Endothelial cell of umbilical vein (primary cell): Measurements from ENCODE around the gene ZNF827. TPM values are rescaled to one million over a fixed set of nuclear protein-coding genes. Genes with fewer than 3 reads are reported as not detected.

Experiments
- BruUV-seq: library from RNA; stranded (reverse); fragments of 400-500 nt; replicated peaks from 2 replicates; lab custom pipeline; 2021; lab: Mats Ljungman, UMichigan
- CTCF ChIA-PET: fragments of 300-600, 350-600 bp; sonication (Branson Sonifier 250); formaldehyde crosslinking; loops from one replicate; lab custom pipeline; 2021; ENCODE audit warnings: antibody characterized with exemption, inconsistent platforms; lab: Charles Lee
- POLR2A ChIA-PET: fragments of 300-600, 350-600 bp; sonication (Branson Sonifier 250); formaldehyde crosslinking; loops from one replicate; lab custom pipeline; 2021; ENCODE audit warnings: antibody characterized with exemption, inconsistent platforms; lab: Charles Lee
- DNase-seq: peaks from one replicate; pipeline ENCODE4 v3.0.0-alpha.2; 2011; ENCODE audit warnings: low read depth, low spot score
- FAIRE-seq: peaks from 2 replicates; lab custom pipeline; 2011; peaks lifted over from hg19 to GRCh38; lab: Jason Lieb, UNC
- H2AFZ ChIP-seq: 2 replicates; pipeline ENCODE4 v1.6.0; 2012; ENCODE audit warnings: low read depth, low read length, control low read depth, inconsistent platforms
- H3K27ac ChIP-seq: 2 replicates; pipeline ENCODE4 v1.5.1; 2011; ENCODE audit warnings: low read depth, mild to moderate bottlenecking, control low read depth, low read length, moderate library complexity; ENCODE audit not compliant: insufficient read depth
- H3K27me3 ChIP-seq, 2 experiments: 2 replicates each; pipeline versions ENCODE4 v1.6.0 to v1.6.1; 2011; ENCODE audit warnings: low read length in 2 of 2, mixed read lengths in 1 of 2; ENCODE audit not compliant: control insufficient read depth in 2 of 2, insufficient read depth in 2 of 2
- H3K36me3 ChIP-seq, 2 experiments: 2 replicates in 1 of 2; 3 replicates in 1 of 2; pipeline ENCODE4 v1.5.1; 2011; ENCODE audit warnings: low read length in 2 of 2, mild to moderate bottlenecking in 1 of 2, moderate library complexity in 1 of 2; ENCODE audit not compliant: control insufficient read depth in 2 of 2, insufficient read depth in 2 of 2; ENCODE audit errors: extremely low read depth in 1 of 2
- H3K4me1 ChIP-seq: 3 replicates; pipeline ENCODE4 v1.5.1; 2011; ENCODE audit warnings: mild to moderate bottlenecking, low read length; ENCODE audit not compliant: control insufficient read depth, insufficient read depth; ENCODE audit errors: extremely low read depth
- H3K4me2 ChIP-seq: 2 replicates; pipeline ENCODE4 v1.6.1; 2011; ENCODE audit warnings: low read length, control low read depth, mixed read lengths; ENCODE audit not compliant: insufficient read depth
- H3K4me3 ChIP-seq, 3 experiments: fragments of 200-600 bp in 1 of 3; sonication (generic), shearing (Covaris generic) in 1 of 3; replicated peaks in 1 of 3; 2 replicates each; pipeline ENCODE4 v1.5.1; 2011 to 2016; ENCODE audit warnings: control low read depth in 3 of 3, low read length in 3 of 3, mild to moderate bottlenecking in 2 of 3, inconsistent platforms in 1 of 3, low read depth in 1 of 3, moderate library complexity in 1 of 3; ENCODE audit not compliant: insufficient read depth in 1 of 3
- H3K79me2 ChIP-seq: 2 replicates; pipeline ENCODE4 v1.6.0; 2012; ENCODE audit warnings: low read length, inconsistent platforms; ENCODE audit not compliant: control insufficient read depth, insufficient read depth
- H3K9ac ChIP-seq: replicated peaks from 2 replicates; pipeline ENCODE3; 2011; ENCODE audit warnings: low read length, control low read depth; ENCODE audit not compliant: insufficient read depth; ENCODE audit errors: extremely low read depth
- H3K9me1 ChIP-seq: replicated peaks from 3 replicates; pipeline ENCODE4 v1.6.0; 2011; ENCODE audit warnings: mild to moderate bottlenecking, low read length; ENCODE audit not compliant: control insufficient read depth, insufficient read depth; ENCODE audit errors: extremely low read depth
- H3K9me3 ChIP-seq: replicated peaks from 2 replicates; pipeline ENCODE4 v1.5.1; 2012; ENCODE audit warnings: low read length, inconsistent platforms; ENCODE audit not compliant: control insufficient read depth, insufficient read depth
- H4K20me1 ChIP-seq: replicated peaks from 2 replicates; pipeline ENCODE3; 2011; ENCODE audit warnings: mild to moderate bottlenecking, low read length; ENCODE audit not compliant: control insufficient read depth, insufficient read depth; ENCODE audit errors: extremely low read depth
- EZH2 ChIP-seq: IDR thresholded peaks from 2 replicates; pipeline ENCODE4 v1.6.1; 2012; ENCODE audit warnings: borderline replicate concordance, low read depth, mild to moderate bottlenecking, moderate library complexity, low read length, inconsistent platforms; ENCODE audit not compliant: severe bottlenecking
- FOS ChIP-seq: IDR thresholded peaks from 2 replicates; pipeline ENCODE4 v1.6.1; 2011; ENCODE audit warnings: mild to moderate bottlenecking, low read length, moderate library complexity, borderline replicate concordance; ENCODE audit not compliant: insufficient read depth
- GATA2 ChIP-seq: IDR thresholded peaks from 2 replicates; pipeline ENCODE4 v1.7.0; 2011; ENCODE audit warnings: low read depth, mild to moderate bottlenecking, moderate library complexity, mixed read lengths, low read length; ENCODE audit not compliant: insufficient read length, insufficient read depth
- JUN ChIP-seq: IDR thresholded peaks from 2 replicates; pipeline ENCODE4 v1.6.1; 2011; ENCODE audit warnings: borderline replicate concordance, low read depth; ENCODE audit not compliant: insufficient read length, insufficient read depth
- MYC ChIP-seq: IDR thresholded peaks from one replicate; pipeline ENCODE4 v1.6.1; 2011; ENCODE audit warnings: mild to moderate bottlenecking, low read depth, low read length
- POLR2A ChIP-seq: IDR thresholded peaks from 2 replicates; pipeline ENCODE4 v1.6.1; 2012; ENCODE audit warnings: low read depth, mild to moderate bottlenecking, control low read depth, low read length
- POLR2AphosphoS5 ChIP-seq: IDR thresholded peaks from 2 replicates; pipeline ENCODE4 v1.6.1; 2012; ENCODE audit warnings: low read depth, mild to moderate bottlenecking, control low read depth, low read length, moderate library complexity; ENCODE audit not compliant: insufficient read depth
- dilution Hi-C: fragments of 300-500 bp; cut with MboI; formaldehyde crosslinking; loops from one replicate; pipeline ENCODE4 v1.15.0; 2019; ENCODE audit warnings: low sequenced_read_pairs; ENCODE audit not compliant: extremely low pct_ligation_motif_present
- intact Hi-C: fragments of 100-400 bp; cut with micrococcal nuclease; formaldehyde crosslinking; loops from one replicate; pipeline ENCODE4 v1.10.0; 2022
- polyA plus RNA-seq, 4 experiments: library from polyadenylated mRNA; depleted of rRNA in 3 of 4; stranded (reverse) in 3 of 4; unstranded in 1 of 4; fragments of >200 nt; gene quantifications; 2 replicates each; pipeline versions ENCODE4 v1.2.1 to v1.2.3, GENCODE V29; 2011 to 2012; ENCODE audit warnings: missing spikeins in 1 of 4
- total RNA-seq: library from RNA; stranded (reverse); gene quantifications from 2 replicates; pipeline ENCODE4 v1.2.3, GENCODE V29; 2021
- TF ChIP-seq, protein P1 (sequence below), 2 donors: IDR thresholded peaks; 1 replicate in 1 of 2; 2 replicates in 1 of 2; pipeline ENCODE4 v1.5.1; 2011; ENCODE audit warnings: low read length in 2 of 2, mild to moderate bottlenecking in 2 of 2, moderate library complexity in 2 of 2, control low read depth in 1 of 2, inconsistent platforms in 1 of 2, low read depth in 1 of 2; ENCODE audit not compliant: insufficient read depth in 1 of 2; ENCODE audit errors: extremely low read depth in 1 of 2
- TF ChIP-seq, protein P2 (sequence below): IDR thresholded peaks from 2 replicates; pipeline ENCODE4 v1.6.1; 2011; ENCODE audit not compliant: insufficient read depth, insufficient read length

Gene ZNF827
- total and polyA plus RNA-seq, 2 donors (not counting 3 experiments of a cell fraction or from before 2014, with no cell fraction given), result 16.9 to 23.7 TPM

DNA sequence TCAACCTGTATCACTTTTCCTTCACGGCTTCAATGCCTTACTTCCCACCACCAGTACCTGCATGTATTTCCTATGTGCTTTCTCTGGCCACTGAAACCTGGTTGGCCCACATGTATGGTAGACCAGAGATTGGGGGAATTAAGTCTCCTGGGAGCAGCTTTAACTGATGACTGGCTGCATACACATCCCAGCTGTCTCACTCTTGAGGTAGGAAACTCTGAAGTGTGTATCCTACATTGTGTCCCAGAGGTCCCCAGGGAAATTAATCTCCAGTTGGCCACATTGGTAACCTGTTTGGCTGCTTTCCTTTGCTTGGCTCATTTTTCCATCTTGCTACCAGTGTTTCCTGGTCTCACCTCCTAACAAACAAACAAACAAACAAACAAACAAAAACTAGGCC lies 124.4 kb downstream of the ZNF827 start:
- Histone ChIP-seq H3K4me2 (no peak overlapping the region), H3K4me3 (no peak overlapping the region), H3K9me3 (no peaks in the 10 kb centered on the region), H3K9ac (no peak overlapping the region), H3K79me2 (no peaks in the 10 kb centered on the region), H4K20me1 (no peaks in the 10 kb centered on the region), H3K27ac (no peak overlapping the region), H3K4me1 (peaks cover 3% of the 10 kb centered on the region), H3K27me3 (no peaks in the 10 kb centered on the region), H3K36me3 (peaks cover 0 to 3% of the 10 kb centered on the region in 2 experiments), H2AFZ (no peak overlapping the region), H3K9me1 (no peaks in the 10 kb centered on the region)
- ChIA-PET POLR2A (no interaction called here), CTCF (interaction anchor here (1.0 kb wide), 1 partner anchor 9 kb away, joined by 3 read pairs; no protein-coding TSS in a partner anchor)
- BruUV-seq, result no TSS peak
- intact Hi-C loops, result no loop called here
- FAIRE-seq, result no peak
- no peak for DNase-seq
- dilution Hi-C loops, result no loop called here
- TF ChIP-seq POLR2AphosphoS5, result no peak
- no peak for TF ChIP-seq JUN
- TF ChIP-seq, protein P1, sequence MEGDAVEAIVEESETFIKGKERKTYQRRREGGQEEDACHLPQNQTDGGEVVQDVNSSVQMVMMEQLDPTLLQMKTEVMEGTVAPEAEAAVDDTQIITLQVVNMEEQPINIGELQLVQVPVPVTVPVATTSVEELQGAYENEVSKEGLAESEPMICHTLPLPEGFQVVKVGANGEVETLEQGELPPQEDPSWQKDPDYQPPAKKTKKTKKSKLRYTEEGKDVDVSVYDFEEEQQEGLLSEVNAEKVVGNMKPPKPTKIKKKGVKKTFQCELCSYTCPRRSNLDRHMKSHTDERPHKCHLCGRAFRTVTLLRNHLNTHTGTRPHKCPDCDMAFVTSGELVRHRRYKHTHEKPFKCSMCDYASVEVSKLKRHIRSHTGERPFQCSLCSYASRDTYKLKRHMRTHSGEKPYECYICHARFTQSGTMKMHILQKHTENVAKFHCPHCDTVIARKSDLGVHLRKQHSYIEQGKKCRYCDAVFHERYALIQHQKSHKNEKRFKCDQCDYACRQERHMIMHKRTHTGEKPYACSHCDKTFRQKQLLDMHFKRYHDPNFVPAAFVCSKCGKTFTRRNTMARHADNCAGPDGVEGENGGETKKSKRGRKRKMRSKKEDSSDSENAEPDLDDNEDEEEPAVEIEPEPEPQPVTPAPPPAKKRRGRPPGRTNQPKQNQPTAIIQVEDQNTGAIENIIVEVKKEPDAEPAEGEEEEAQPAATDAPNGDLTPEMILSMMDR (IDR thresholded peaks at IDR 0.05; ENCODE audit: extremely low read depth in 1 of 2, insufficient read depth in 1 of 2, low read depth in 1 of 2, low read length in 2 of 2), result no peak
- no peak for TF ChIP-seq POLR2A
- no peak for TF ChIP-seq EZH2
- TF ChIP-seq MYC, result no peak
- TF ChIP-seq, protein P2, sequence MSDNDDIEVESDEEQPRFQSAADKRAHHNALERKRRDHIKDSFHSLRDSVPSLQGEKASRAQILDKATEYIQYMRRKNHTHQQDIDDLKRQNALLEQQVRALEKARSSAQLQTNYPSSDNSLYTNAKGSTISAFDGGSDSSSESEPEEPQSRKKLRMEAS, result no peak
- no peak for TF ChIP-seq FOS
- TF ChIP-seq GATA2, result no peak
